CD4-positive, alpha-beta T cell treated with Interleukin-4 for 1 hour (primary cell): ENCODE measurements around the gene APOLD1.
"Not testable (repeated sequence)": the region's sequence is repeated elsewhere in the genome, so short reads cannot be mapped to it uniquely, and the experiment has no call there.

Experiments used
- DNase-seq, 2 donors: peaks; one replicate each; pipeline ENCODE4 v3.0.0-alpha.2; 2020 to 2022

APOLD1 gene

GRCh38 chr12:12810553-12811021, 25.1 kb downstream of the APOLD1 start:
- no peak for DNase-seq

GRCh38 chr12:12811343-12811742, 25.9 kb downstream of the APOLD1 start:
- DNase-seq: no peak

- DNase-seq: no peak
Observed at GRCh38 chr12:12812174-12812573, 26.7 kb downstream of the APOLD1 start.

DNA sequence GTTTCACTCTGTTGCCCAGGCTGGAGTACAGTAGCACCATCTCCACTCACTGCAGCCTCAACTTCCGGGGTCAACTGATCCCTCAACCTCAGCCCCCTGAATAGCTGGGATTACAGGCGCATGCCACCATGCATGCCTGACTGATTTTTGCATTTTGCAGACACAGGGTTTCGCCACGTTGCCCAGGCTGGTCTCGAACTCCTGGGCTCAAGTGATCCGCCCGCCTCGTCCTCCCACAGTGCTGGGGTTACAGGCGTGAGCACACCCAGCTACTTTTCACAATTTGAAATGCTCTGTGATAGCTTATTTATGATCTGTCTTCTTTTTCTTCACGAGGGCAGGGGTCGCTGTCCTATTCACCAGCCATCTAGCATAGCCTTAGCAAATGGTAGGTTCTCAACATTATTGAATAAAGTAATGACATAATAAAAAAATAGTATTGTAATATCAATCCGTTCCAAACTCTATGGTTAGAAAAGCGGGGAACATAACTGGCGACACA, 27.2 kb downstream of the APOLD1 start:
- DNase-seq: no peak

DNA sequence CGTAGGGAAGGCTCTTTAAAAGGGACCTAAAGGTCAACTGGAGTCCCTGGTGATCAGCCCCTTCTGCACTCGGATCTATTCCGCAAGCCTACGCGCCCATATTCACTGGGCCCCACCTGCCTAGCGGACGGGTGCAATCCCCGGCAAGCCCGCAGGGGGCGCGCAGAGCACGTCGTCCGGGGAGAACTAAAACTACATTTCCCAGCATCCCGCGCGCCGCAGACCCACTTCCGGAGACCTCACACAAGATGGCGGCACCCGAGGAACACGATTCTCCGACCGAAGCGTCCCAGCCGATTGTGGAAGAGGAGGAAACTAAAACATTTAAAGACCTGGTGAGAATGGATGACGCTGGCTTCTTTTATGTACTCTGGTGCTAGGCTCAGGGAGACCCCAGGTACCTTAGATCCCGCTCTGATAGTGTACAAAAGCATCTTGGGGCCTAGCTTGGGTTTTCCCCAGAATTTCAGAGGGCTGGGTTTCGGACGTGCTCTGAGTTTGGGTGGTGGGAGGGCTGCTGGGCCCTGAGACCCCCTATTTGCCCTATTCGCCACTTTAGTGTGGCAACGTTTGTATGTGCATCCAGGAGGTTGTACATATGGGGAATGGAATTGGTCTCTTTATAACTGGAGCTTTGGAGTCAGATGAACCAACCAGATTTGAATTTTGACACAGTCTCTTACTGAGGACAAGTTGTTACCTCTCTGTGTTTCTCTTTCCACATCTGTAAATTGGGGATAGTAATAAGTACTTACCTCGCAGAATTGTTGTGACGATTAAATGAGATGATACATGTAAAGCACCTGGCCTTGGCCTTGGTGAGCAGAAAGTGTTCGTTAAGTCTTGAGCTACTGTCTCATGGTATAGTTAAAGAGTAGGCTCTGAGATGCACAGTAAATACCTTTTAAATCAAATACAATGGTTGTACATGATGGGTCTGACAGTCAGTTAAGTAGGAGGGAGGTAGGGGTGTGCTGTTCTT, 28.0 kb downstream of the APOLD1 start, which contains the start of gene DDX47:
Gene DDX47 (plus strand): TSS at position 227 of the 982 bp plus-strand sequence. CDS start 22 bp downstream, at position 249.
- peak; percentile 94 to 96 for DNase-seq

DNA sequence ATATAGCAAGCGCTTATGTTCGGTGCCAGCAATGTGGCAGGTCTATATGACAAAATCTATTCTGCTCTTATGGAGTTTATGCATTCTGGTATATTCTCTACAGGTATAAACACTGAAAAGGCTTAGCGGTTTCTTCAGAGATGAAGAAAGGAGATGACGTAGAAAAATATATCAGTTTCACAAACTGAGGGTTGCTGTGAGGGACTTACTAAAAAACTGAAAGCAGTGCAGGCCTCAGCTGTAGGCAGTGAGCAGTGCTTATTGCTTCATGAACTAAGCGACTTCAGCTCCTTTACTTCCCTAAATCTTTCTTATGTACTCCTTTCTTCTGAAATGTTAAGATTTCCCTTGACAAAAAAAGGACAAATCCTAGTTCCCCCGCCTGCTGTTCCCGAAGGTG, 32.2 kb downstream of the APOLD1 start:
- peak in 1 of 2 donors; percentile 24 for DNase-seq

GRCh38 chr12:12818701-12819100, 33.2 kb downstream of the APOLD1 start:
- DNase-seq: no peak

DNA sequence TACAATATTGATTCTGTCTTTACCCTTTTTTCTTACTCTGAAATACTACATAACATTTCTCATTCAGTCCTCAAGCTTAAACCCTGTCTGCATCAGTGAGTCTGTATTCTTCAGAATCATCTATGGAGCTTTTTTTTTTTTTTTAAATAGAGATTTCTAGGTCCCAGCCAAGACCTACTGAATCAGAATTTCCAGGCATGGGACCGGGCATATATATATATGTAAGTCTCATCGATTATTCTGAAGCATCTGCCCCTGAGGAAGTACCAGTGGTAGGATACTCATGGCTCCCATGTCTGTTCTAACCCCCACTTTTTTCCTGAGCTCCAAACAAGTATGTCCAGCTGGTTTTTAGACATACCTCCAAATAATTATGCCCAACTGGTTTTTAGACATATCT, 33.8 kb downstream of the APOLD1 start:
- DNase-seq: no peak

DNA sequence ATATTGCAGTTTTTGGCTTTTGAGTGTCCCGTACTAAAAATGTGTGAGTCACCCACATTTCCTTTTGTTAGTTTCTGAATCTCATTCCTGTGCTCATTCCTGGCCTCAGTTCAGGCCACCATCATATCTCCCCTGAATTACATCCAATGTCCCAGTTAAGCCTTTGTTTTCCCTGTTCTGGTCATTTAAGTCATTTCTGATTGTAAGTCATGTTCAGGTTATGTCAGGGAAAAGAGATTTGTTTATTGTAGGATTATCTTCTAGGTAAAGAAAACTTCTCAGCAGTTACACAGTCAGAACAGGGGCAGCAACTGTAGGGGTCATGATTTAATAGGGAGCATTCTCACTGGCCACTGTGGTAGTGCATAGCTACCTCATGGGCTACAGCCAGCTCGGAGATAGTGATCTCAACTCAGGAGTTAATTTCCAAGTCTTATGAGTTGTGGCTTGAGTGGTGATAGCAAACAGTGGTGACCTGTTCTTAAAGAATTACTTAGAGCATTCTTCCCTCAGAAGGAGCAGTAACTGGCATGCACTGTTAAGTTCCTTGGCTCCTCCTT, 34.4 kb downstream of the APOLD1 start:
- no peak for DNase-seq

DNA sequence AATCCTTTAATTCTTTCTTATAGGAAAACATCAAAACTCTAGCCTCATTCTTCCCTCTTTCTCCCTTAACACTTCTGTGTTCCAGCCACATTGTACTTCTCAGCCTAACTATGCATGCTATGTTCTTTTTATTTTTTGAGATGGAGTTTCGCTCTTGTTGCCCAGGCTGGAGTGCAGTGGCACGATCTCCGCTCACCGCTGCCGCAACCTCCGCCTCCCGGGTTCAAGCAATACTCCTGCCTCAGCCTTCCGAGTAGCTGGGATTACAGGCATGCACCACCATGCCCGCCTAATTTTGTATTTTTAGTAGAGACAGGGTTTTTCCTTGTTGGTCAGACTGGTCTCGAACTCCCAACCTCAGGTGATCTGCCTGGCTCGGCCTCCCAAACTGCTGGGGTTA, 34.9 kb downstream of the APOLD1 start:
- not testable (repeated sequence) for DNase-seq

- no peak for DNase-seq
Observed at GRCh38 chr12:12821975-12822374, 36.5 kb downstream of the APOLD1 start.

DNA sequence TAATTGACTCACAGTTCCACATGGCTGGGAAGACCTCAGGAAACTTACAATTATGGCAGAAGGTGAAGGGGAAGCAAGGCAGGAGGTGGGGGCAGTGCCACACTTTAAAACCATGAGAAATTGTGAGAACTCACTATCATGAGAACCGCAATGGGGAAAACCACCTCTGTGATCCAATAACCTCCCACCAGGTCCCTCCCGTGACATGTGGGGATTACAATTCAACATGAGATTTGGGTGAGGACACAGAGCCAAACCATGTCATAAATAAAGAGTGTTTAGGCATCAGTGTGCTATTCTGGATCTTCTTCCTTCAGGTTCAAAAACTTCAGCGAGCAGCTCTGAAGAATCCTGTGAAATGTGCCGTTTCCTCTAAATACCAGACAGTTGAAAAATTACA, 37.4 kb downstream of the APOLD1 start:
- DNase-seq: no peak

- no peak for DNase-seq
Observed at GRCh38 chr12:12823300-12823699, 37.8 kb downstream of the APOLD1 start.

GRCh38 chr12:12823811-12824210, 38.4 kb downstream of the APOLD1 start:
- no peak for DNase-seq

- DNase-seq: no peak
Observed at GRCh38 chr12:12835378-12836146, 50.1 kb downstream of the APOLD1 start.

- no peak for DNase-seq
Observed at GRCh38 chr12:12836571-12836970, 51.1 kb downstream of the APOLD1 start.

GRCh38 chr12:12837025-12837812, 51.8 kb downstream of the APOLD1 start:
- peak; percentile 38 to 60 for DNase-seq

- no peak for DNase-seq
Observed at GRCh38 chr12:12837813-12838153, 52.3 kb downstream of the APOLD1 start.

DNA sequence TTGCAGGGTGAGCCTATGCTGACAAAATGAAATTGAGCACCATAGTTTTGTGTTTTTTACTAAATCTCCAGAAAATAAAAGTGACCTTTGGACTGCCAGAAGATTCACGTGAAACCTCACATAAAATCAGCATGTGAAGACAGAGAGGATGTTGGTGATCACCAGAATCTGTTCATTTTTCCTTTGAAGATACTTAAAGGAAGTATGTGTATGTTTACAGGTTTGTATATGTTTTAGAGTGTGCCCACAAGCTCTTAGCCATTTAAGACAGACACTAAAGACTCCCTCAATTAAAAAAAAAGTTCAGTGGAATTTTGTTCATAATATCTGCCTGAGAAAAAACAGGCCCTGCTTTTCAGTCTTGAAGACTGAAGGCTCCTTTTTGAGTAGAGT, 53.5 kb downstream of the APOLD1 start:
- DNase-seq: no peak

GRCh38 chr12:12839439-12839838, 54.0 kb downstream of the APOLD1 start:
- DNase-seq: not testable (repeated sequence)

- DNase-seq: no peak
Observed at GRCh38 chr12:12839873-12840579, 54.6 kb downstream of the APOLD1 start.

DNA sequence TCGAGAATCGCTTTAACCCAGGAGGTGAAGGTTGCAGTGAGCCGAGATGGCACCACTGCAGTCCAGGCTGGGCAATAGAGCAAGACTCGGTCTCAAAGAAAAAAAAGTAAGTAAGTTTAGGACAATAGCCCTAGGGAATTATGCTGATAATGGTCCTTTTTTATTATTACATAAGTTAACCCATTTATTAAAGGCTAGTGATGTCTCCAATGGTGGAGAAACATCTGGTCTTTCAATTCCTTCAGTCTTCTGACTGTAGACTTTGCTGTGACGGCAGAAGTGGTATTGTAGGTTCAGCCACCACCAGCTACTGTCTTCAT, 55.1 kb downstream of the APOLD1 start:
- DNase-seq: no peak
